H1 (cell line): Measurements from ENCODE around the gene CACNA2D4. TPM values are rescaled to one million over a fixed set of nuclear protein-coding genes. Genes with fewer than 3 reads are reported as not detected.

ENCODE experiments used
- CTCF ChIA-PET: fragments of 300-600 bp; sonication (Branson Sonifier 250); formaldehyde crosslinking; loops from one replicate; lab custom pipeline; 2021; ENCODE audit not compliant: partially characterized antibody; lab: Charles Lee
- POLR2A ChIA-PET: fragments of 300-600 bp; sonication (Branson Sonifier 250); formaldehyde crosslinking; loops from one replicate; lab custom pipeline; 2021; ENCODE audit warnings: inconsistent platforms; ENCODE audit not compliant: partially characterized antibody; lab: Charles Lee
- DNase-seq, 2 experiments: peaks; one replicate each; pipeline versions ENCODE4 v3.0.0 to v3.0.0-alpha.2; 2010 to 2022; ENCODE audit warnings: low spot score in 2 of 2, low read depth in 1 of 2, mixed read lengths in 1 of 2
- FAIRE-seq: peaks from 2 replicates; lab custom pipeline; 2011; peaks lifted over from hg19 to GRCh38; lab: Jason Lieb, UNC
- H2AFZ ChIP-seq: 2 replicates; pipeline ENCODE4 v1.8.1; 2012; ENCODE audit warnings: low read length, inconsistent platforms
- H2AK5ac ChIP-seq: 2 replicates; pipeline ENCODE4 v1.6.1; 2013; ENCODE audit warnings: low read depth, low read length
- H2BK120ac ChIP-seq: replicated peaks from 2 replicates; pipeline ENCODE3; 2013; ENCODE audit warnings: low read depth, low read length, inconsistent platforms
- H2BK12ac ChIP-seq: 2 replicates; pipeline ENCODE4 v1.6.1; 2013; ENCODE audit warnings: low read depth, low read length
- H2BK15ac ChIP-seq: 2 replicates; pipeline ENCODE4 v1.6.1; 2013; ENCODE audit warnings: low read length
- H2BK20ac ChIP-seq: 2 replicates; pipeline ENCODE4 v1.6.1; 2013; ENCODE audit warnings: low read length
- H2BK5ac ChIP-seq: 2 replicates; pipeline ENCODE4 v1.6.1; 2013; ENCODE audit warnings: low read depth, low read length
- H3K14ac ChIP-seq: 2 replicates; pipeline ENCODE4 v1.6.1; 2013; ENCODE audit warnings: inconsistent platforms; ENCODE audit not compliant: insufficient read length
- H3K18ac ChIP-seq: 2 replicates; pipeline ENCODE4 v1.6.1; 2013; ENCODE audit warnings: low read length; ENCODE audit errors: extremely low read depth
- H3K23ac ChIP-seq: 2 replicates; pipeline ENCODE4 v1.6.1; 2013; ENCODE audit warnings: inconsistent platforms; ENCODE audit not compliant: insufficient read length
- H3K23me2 ChIP-seq: 2 replicates; pipeline ENCODE4 v1.6.1; 2013; ENCODE audit warnings: low read depth, low read length
- H3K27ac ChIP-seq: 2 replicates; pipeline ENCODE4 v1.6.1; 2011; ENCODE audit warnings: low read depth, low read length, inconsistent platforms
- H3K27me3 ChIP-seq, 4 experiments: replicated peaks in 1 of 4; 1 replicate in 1 of 4; 2 replicates in 3 of 4; pipeline versions ENCODE4 v1.6.1 to v1.8.1; 2011 to 2013; ENCODE audit warnings: low read length in 3 of 4, mild to moderate bottlenecking in 3 of 4, inconsistent platforms in 2 of 4, mixed read lengths in 2 of 4, moderate library complexity in 1 of 4; ENCODE audit not compliant: control insufficient read depth in 3 of 4, insufficient read depth in 3 of 4; ENCODE audit errors: extremely low read depth in 1 of 4
- H3K36me3 ChIP-seq, 4 experiments: 2 replicates each; pipeline versions ENCODE4 v1.6.1 to v1.8.1; 2011 to 2013; ENCODE audit warnings: mild to moderate bottlenecking in 4 of 4, low read length in 3 of 4, moderate library complexity in 2 of 4, control low read depth in 1 of 4, inconsistent platforms in 1 of 4; ENCODE audit not compliant: insufficient read depth in 4 of 4, control insufficient read depth in 2 of 4
- H3K4ac ChIP-seq: replicated peaks from 2 replicates; pipeline ENCODE3; 2013; ENCODE audit warnings: low read length, low read depth, mixed read lengths, inconsistent platforms; ENCODE audit not compliant: insufficient read length
- H3K4me1 ChIP-seq, 4 experiments: replicated peaks in 1 of 4; 1 replicate in 1 of 4; 2 replicates in 3 of 4; pipeline versions ENCODE4 v1.6.1 to v1.8.1; 2011 to 2013; ENCODE audit warnings: low read length in 3 of 4, inconsistent platforms in 2 of 4, mixed read lengths in 1 of 4; ENCODE audit not compliant: insufficient read depth in 4 of 4, control insufficient read depth in 3 of 4
- H3K4me2 ChIP-seq, 2 experiments: 2 replicates each; pipeline versions ENCODE4 v1.6.1 to v1.8.1; 2011 to 2013; ENCODE audit warnings: low read depth in 2 of 2, low read length in 2 of 2, control low read depth in 1 of 2, inconsistent platforms in 1 of 2, mild to moderate bottlenecking in 1 of 2; ENCODE audit not compliant: insufficient read depth in 1 of 2
- H3K4me3 ChIP-seq, 4 experiments: fragments of 200-600, 300-600 bp in 1 of 4; sonication (generic), shearing (Covaris generic), sonication (Bioruptor Twin) in 1 of 4; 2 replicates each; pipeline versions ENCODE4 v1.5.1 to v1.8.1; 2011 to 2016; ENCODE audit warnings: low read length in 4 of 4, low read depth in 3 of 4, control low read depth in 2 of 4, inconsistent platforms in 2 of 4, mild to moderate bottlenecking in 2 of 4, mixed read lengths in 1 of 4, moderate library complexity in 1 of 4; ENCODE audit not compliant: insufficient read depth in 2 of 4; ENCODE audit errors: extremely low read depth in 1 of 4
- H3K56ac ChIP-seq: replicated peaks from 2 replicates; pipeline ENCODE3; 2013; ENCODE audit warnings: low read depth, mild to moderate bottlenecking, mixed read lengths, low read length, inconsistent platforms; ENCODE audit not compliant: insufficient read length
- H3K79me1 ChIP-seq: 2 replicates; pipeline ENCODE4 v1.6.1; 2013; ENCODE audit warnings: low read depth, low read length, control low read depth
- H3K79me2 ChIP-seq, 2 experiments: 2 replicates each; pipeline versions ENCODE4 v1.6.1 to v1.8.1; 2012 to 2013; ENCODE audit warnings: low read length in 2 of 2, mild to moderate bottlenecking in 2 of 2, inconsistent platforms in 1 of 2; ENCODE audit not compliant: insufficient read depth in 2 of 2, control insufficient read depth in 1 of 2
- H3K9ac ChIP-seq, 4 experiments: replicated peaks in 1 of 4; 1 replicate in 1 of 4; 2 replicates in 3 of 4; pipeline versions ENCODE4 v1.6.1 to v1.8.1; 2011 to 2013; ENCODE audit warnings: low read depth in 3 of 4, low read length in 3 of 4, control low read depth in 2 of 4, mild to moderate bottlenecking in 2 of 4, moderate library complexity in 2 of 4, inconsistent platforms in 1 of 4; ENCODE audit errors: extremely low read depth in 1 of 4
- H3K9me3 ChIP-seq, 2 experiments: 2 replicates each; pipeline versions ENCODE4 v1.6.1 to v1.8.1; 2012 to 2013; ENCODE audit warnings: mild to moderate bottlenecking in 2 of 2, moderate library complexity in 2 of 2, control low read depth in 1 of 2, inconsistent platforms in 1 of 2, low read depth in 1 of 2, low read length in 1 of 2, mixed read lengths in 1 of 2; ENCODE audit not compliant: insufficient read depth in 2 of 2
- H4K20me1 ChIP-seq, 2 experiments: replicated peaks in 1 of 2; 2 replicates each; pipeline versions ENCODE3 to v1.8.1; 2011 to 2013; ENCODE audit warnings: inconsistent platforms in 2 of 2, low read length in 2 of 2, mild to moderate bottlenecking in 1 of 2; ENCODE audit not compliant: insufficient read depth in 2 of 2, control insufficient read depth in 1 of 2
- H4K5ac ChIP-seq: 2 replicates; pipeline ENCODE4 v1.6.1; 2013; ENCODE audit warnings: low read length, low read depth, mixed read lengths, inconsistent platforms; ENCODE audit not compliant: insufficient read length
- H4K8ac ChIP-seq: 2 replicates; pipeline ENCODE4 v1.8.0; 2013; ENCODE audit warnings: mild to moderate bottlenecking, moderate library complexity, low read length, inconsistent platforms; ENCODE audit not compliant: insufficient read depth; ENCODE audit errors: extremely low read depth
- H4K91ac ChIP-seq: replicated peaks from 2 replicates; pipeline ENCODE3; 2013; ENCODE audit warnings: low read length, mixed read lengths, inconsistent platforms; ENCODE audit not compliant: insufficient read length
- EGR1 ChIP-seq: IDR thresholded peaks from 2 replicates; pipeline ENCODE4 v1.6.1; 2011; ENCODE audit warnings: low read depth, low read length, borderline replicate concordance
- EP300 ChIP-seq, 2 experiments: IDR thresholded peaks; 1 replicate in 1 of 2; 2 replicates in 1 of 2; pipeline ENCODE4 v1.6.1; 2011 to 2012; ENCODE audit warnings: low read depth in 2 of 2, low read length in 2 of 2, mild to moderate bottlenecking in 2 of 2, borderline replicate concordance in 1 of 2, inconsistent platforms in 1 of 2, moderate library complexity in 1 of 2
- FOSL1 ChIP-seq: IDR thresholded peaks from 2 replicates; pipeline ENCODE4 v1.6.1; 2011; ENCODE audit warnings: mild to moderate bottlenecking, low read depth, low read length, moderate library complexity; ENCODE audit not compliant: insufficient read depth
- HDAC2 ChIP-seq, 2 experiments: fragments of 300-600 bp in 1 of 2; sonication (generic) in 1 of 2; IDR thresholded peaks; 2 replicates each; pipeline ENCODE4 v1.6.1; 2011 to 2012; ENCODE audit warnings: low read depth in 2 of 2, low read length in 2 of 2, mild to moderate bottlenecking in 2 of 2, moderate library complexity in 2 of 2, borderline replicate concordance in 1 of 2, inconsistent platforms in 1 of 2
- JUND ChIP-seq: IDR thresholded peaks from 2 replicates; pipeline ENCODE4 v1.6.1; 2011; ENCODE audit warnings: mild to moderate bottlenecking, improper control_type of control experiment, low read length
- POU5F1 ChIP-seq: IDR thresholded peaks from 2 replicates; pipeline ENCODE4 v1.6.1; 2011; ENCODE audit warnings: low read depth, mild to moderate bottlenecking, low read length, moderate library complexity
- RBBP5 ChIP-seq: IDR thresholded peaks from 2 replicates; pipeline ENCODE4 v1.7.1; 2012; ENCODE audit warnings: low read depth, mild to moderate bottlenecking, inconsistent platforms, low read length, moderate library complexity, borderline replicate concordance
- ZNF274 ChIP-seq: IDR thresholded peaks from 2 replicates; pipeline ENCODE4 v1.7.0; 2012; ENCODE audit warnings: low read length, borderline replicate concordance; ENCODE audit errors: extremely low read depth
- WGBS, 2 experiments: shearing (Covaris generic) in 1 of 2; methylation state at CpG; one replicate each; pipeline versions ENCODE4 v1.1.6 to v1.1.7; 2013 to 2015; ENCODE audit warnings: low lambda C conversion rate in 2 of 2, mixed read lengths in 2 of 2, inconsistent platforms in 1 of 2, low coverage in 1 of 2, missing lambda C conversion rate in 1 of 2; ENCODE audit not compliant: insufficient replicate concordance in 2 of 2, insufficient coverage in 1 of 2, insufficient read length in 1 of 2; ENCODE audit errors: extremely low coverage in 1 of 2, missing lambda C conversion rate in 1 of 2; 5-methylcytosine and 5-hydroxymethylcytosine counted together
- polyA plus RNA-seq, 7 experiments: library from polyadenylated mRNA; depleted of rRNA in 3 of 7; stranded (reverse) in 5 of 7; unstranded in 2 of 7; fragments of >200 nt in 5 of 7; fragments of 200-250 nt in 2 of 7; gene quantifications; 1 replicate in 5 of 7; 2 replicates in 1 of 7; 4 replicates in 1 of 7; pipeline versions ENCODE4 v1.2.1 to v1.2.3, GENCODE V29; 2011 to 2013; ENCODE audit warnings: missing spikeins in 2 of 7, mixed read lengths in 2 of 7
- total RNA-seq: library from RNA; stranded (reverse); fragmentation: NEBNext Ultra II Directional; extraction: Animal tissue kit (Norgen Biotek cat#: 25700); gene quantifications from 2 replicates; pipeline ENCODE4 v1.2.1, GENCODE V29; 2021

CACNA2D4 gene
- total and polyA plus RNA-seq, 2 of the 8 experiments (the other 6 are each of a cell fraction or from before 2014, with no cell fraction given): 0.44 to 0.88 TPM

DNA sequence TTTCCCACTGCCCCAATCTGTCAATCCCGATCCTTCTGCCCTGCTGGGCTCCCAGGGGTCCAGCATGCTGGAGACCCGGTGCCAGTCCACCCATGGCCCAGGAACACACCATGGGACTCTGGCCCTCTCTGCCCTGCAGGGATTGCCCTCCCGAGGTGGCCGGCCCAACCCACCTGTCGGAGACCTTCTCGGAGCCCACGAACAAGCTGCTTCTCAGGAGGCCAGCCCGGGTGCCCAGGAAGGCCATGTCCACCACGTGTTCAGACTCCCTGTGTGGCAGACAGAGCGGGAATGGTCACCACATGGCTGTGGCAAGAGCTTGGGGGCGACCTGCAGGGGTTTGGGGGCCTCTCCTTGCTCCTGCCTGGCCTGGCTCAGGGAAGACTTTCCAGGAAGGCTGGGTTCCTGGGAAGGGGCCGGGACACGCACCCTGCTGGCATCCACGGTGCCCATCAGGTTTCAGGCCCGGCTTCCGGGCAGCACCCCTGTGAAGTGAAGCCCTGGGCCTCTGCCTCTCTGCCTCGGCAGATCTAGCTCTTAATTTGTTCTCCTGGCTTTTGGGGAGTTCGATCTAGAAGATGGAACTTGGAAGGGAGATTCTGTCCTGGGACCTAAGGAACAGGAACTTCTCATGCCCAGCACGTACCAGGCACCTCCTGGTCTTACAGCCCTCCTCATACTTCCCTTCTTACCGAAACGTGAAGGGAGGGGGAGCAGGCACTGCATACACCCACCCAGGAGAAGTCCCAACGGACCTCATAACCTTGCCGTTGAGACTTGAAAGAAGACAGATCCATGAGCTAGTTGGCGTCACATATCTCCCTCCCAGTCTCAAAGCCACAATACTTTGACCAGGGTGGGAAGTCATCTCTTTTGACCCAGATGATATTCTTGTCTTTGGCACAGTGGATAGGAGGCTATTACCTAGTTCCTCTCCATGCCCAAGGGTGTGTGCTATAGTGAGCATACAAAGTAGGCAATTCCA lies 71.7 kb downstream of the CACNA2D4 start:
- Histone ChIP-seq H3K23me2 (no peaks in the 10 kb centered on the region), H4K20me1 (no peaks in the 10 kb centered on the region), H3K9ac (no peak overlapping the region), H4K91ac (no peak overlapping the region), H3K4ac (no peak overlapping the region), H2BK5ac (no peak overlapping the region), H3K36me3 (no peaks in the 10 kb centered on the region), H2BK120ac (no peak overlapping the region), H3K14ac (no peak overlapping the region), H4K5ac (no peak overlapping the region), H3K79me1 (no peaks in the 10 kb centered on the region), H3K9me3 (no peaks in the 10 kb centered on the region), H2BK12ac (no peak overlapping the region), H3K4me2 (no peak overlapping the region), H3K4me3 (no peak overlapping the region), H2BK20ac (no peak overlapping the region), H3K4me1 (peaks cover 0 to 17% (median 4%) of the 10 kb centered on the region in 4 experiments; a peak in 6 of 7 replicates), H2AFZ (no peak overlapping the region), H2BK15ac (no peak overlapping the region), H2AK5ac (no peak overlapping the region), H3K23ac (no peak overlapping the region), H3K56ac (no peak overlapping the region), H3K79me2 (no peaks in the 10 kb centered on the region), H3K27ac (no peak overlapping the region; the same call in 1 of the 2 replicates), H3K18ac (no peak overlapping the region), H4K8ac (no peak overlapping the region), H3K27me3 (no peaks in the 10 kb centered on the region)
- FAIRE-seq: no peak
- no peak for DNase-seq
- ChIA-PET CTCF (interaction anchor here (0.7 to 1.1 kb wide), 3 partner anchors 52 to 93 kb away, joined by 3 to 4 read pairs (median 3); no protein-coding TSS in a partner anchor), POLR2A (no interaction called here)
- TF ChIP-seq HDAC2 (IDR thresholded peaks at IDR 0.05; ENCODE audit: borderline replicate concordance in 1 of 2, low read depth in 2 of 2, low read length in 2 of 2) (no peak), ZNF274 (no peak), POU5F1 (no peak), FOSL1 (no peak), EP300 (IDR thresholded peaks at IDR 0.05; ENCODE audit: borderline replicate concordance in 1 of 2, low read depth in 2 of 2, low read length in 2 of 2) (no peak), EGR1 (no peak), JUND (no peak), RBBP5 (no peak)
- WGBS, 2 experiments: 85% methylated on average over 24 of the region's 24 CpGs; no CpG with 5 or more reads in 1 of the 2 experiments
